H9 (cell line): ENCODE measurements around the gene NADSYN1. TPM values are rescaled to one million over a fixed set of nuclear protein-coding genes. Genes with fewer than 3 reads are reported as not detected.

Experiments
- DNase-seq: peaks from one replicate; pipeline ENCODE4 v3.0.0-alpha.2; 2017
- H2AFZ ChIP-seq: one replicate; pipeline ENCODE4 v1.6.1; 2013; ENCODE audit warnings: mild to moderate bottlenecking, low read length, control low read depth, moderate library complexity
- H2AK5ac ChIP-seq: 2 replicates; pipeline ENCODE4 v1.6.1; 2013; ENCODE audit warnings: low read length, control low read depth, mixed read lengths; ENCODE audit not compliant: insufficient read length
- H2BK120ac ChIP-seq: one replicate; pipeline ENCODE4 v1.6.1; 2013; ENCODE audit warnings: low read depth, mild to moderate bottlenecking, low read length, control low read depth, inconsistent platforms; ENCODE audit not compliant: poor library complexity, severe bottlenecking
- H2BK12ac ChIP-seq: 2 replicates; pipeline ENCODE4 v1.6.1; 2013; ENCODE audit warnings: low read length, control low read depth, mixed read lengths, low read depth; ENCODE audit not compliant: insufficient read length
- H2BK15ac ChIP-seq: 2 replicates; pipeline ENCODE4 v1.6.1; 2013; ENCODE audit warnings: low read depth, low read length, control low read depth
- H2BK20ac ChIP-seq: one replicate; pipeline ENCODE4 v1.6.1; 2013; ENCODE audit warnings: low read depth, mild to moderate bottlenecking, low read length, control low read depth, inconsistent platforms; ENCODE audit not compliant: poor library complexity, severe bottlenecking
- H2BK5ac ChIP-seq: 2 replicates; pipeline ENCODE4 v1.6.1; 2013; ENCODE audit warnings: low read length, control low read depth, mixed read lengths; ENCODE audit not compliant: insufficient read length
- H3K14ac ChIP-seq: 2 replicates; pipeline ENCODE4 v1.6.1; 2013; ENCODE audit warnings: low read length, control low read depth; ENCODE audit not compliant: insufficient read depth
- H3K18ac ChIP-seq: 2 replicates; pipeline ENCODE4 v1.6.1; 2013; ENCODE audit warnings: low read depth, mild to moderate bottlenecking, mixed read lengths, low read length, control low read depth; ENCODE audit not compliant: insufficient read length
- H3K23ac ChIP-seq: 2 replicates; pipeline ENCODE4 v1.6.1; 2013; ENCODE audit warnings: low read length, control low read depth, mixed read lengths, low read depth; ENCODE audit not compliant: insufficient read length
- H3K23me2 ChIP-seq: 2 replicates; pipeline ENCODE4 v1.6.1; 2013; ENCODE audit warnings: low read depth, mild to moderate bottlenecking, mixed read lengths, low read length, control low read depth; ENCODE audit not compliant: insufficient read length, poor library complexity, severe bottlenecking
- H3K27ac ChIP-seq: 2 replicates; pipeline ENCODE4 v1.5.1; 2013; ENCODE audit warnings: low read length, control low read depth, mixed read lengths, low read depth; ENCODE audit not compliant: insufficient read length
- H3K27me3 ChIP-seq: 2 replicates; pipeline ENCODE4 v1.6.1; 2013; ENCODE audit warnings: low read length, control low read depth, inconsistent platforms; ENCODE audit not compliant: insufficient read depth
- H3K4ac ChIP-seq: 2 replicates; pipeline ENCODE4 v1.6.1; 2013; ENCODE audit warnings: low read depth, mild to moderate bottlenecking, control low read depth, inconsistent platforms, low read length, moderate library complexity
- H3K4me1 ChIP-seq: 2 replicates; pipeline ENCODE4 v1.6.1; 2013; ENCODE audit warnings: low read length, control low read depth, inconsistent platforms; ENCODE audit not compliant: insufficient read depth
- H3K4me2 ChIP-seq: 2 replicates; pipeline ENCODE4 v1.6.1; 2013; ENCODE audit warnings: low read length, control low read depth, mixed read lengths; ENCODE audit not compliant: insufficient read length, insufficient read depth
- H3K56ac ChIP-seq: 2 replicates; pipeline ENCODE4 v1.6.1; 2013; ENCODE audit warnings: low read depth, mild to moderate bottlenecking, mixed read lengths, low read length, control low read depth; ENCODE audit not compliant: insufficient read length
- H3K79me1 ChIP-seq: 2 replicates; pipeline ENCODE4 v1.6.1; 2013; ENCODE audit warnings: low read depth, mild to moderate bottlenecking, moderate library complexity, low read length, control low read depth, inconsistent platforms; ENCODE audit not compliant: insufficient read depth, poor library complexity, severe bottlenecking
- H3K79me2 ChIP-seq: 2 replicates; pipeline ENCODE4 v1.6.1; 2013; ENCODE audit warnings: low read length, control low read depth, inconsistent platforms; ENCODE audit not compliant: insufficient read depth
- H3K9ac ChIP-seq: 2 replicates; pipeline ENCODE4 v1.6.1; 2013; ENCODE audit warnings: low read length, control low read depth, mixed read lengths; ENCODE audit not compliant: insufficient read length; ENCODE audit errors: extremely low read depth
- H3K9me3 ChIP-seq: one replicate; pipeline ENCODE4 v1.6.1; 2013; ENCODE audit warnings: low read depth, low read length, inconsistent platforms; ENCODE audit not compliant: control insufficient read depth
- H3T11ph ChIP-seq: one replicate; pipeline ENCODE4 v1.6.1; 2013; ENCODE audit warnings: mild to moderate bottlenecking, low read length, control low read depth, inconsistent platforms
- H4K20me1 ChIP-seq: one replicate; pipeline ENCODE4 v1.6.1; 2013; ENCODE audit not compliant: control insufficient read depth, insufficient read length, insufficient read depth
- H4K5ac ChIP-seq: 2 replicates; pipeline ENCODE4 v1.6.1; 2013; ENCODE audit warnings: low read depth, mild to moderate bottlenecking, mixed read lengths, low read length, control low read depth; ENCODE audit not compliant: insufficient read length
- H4K8ac ChIP-seq: replicated peaks from 2 replicates; pipeline ENCODE4 v1.6.1; 2013; ENCODE audit warnings: low read length, control low read depth, mixed read lengths, low read depth; ENCODE audit not compliant: insufficient read length
- H4K91ac ChIP-seq: 2 replicates; pipeline ENCODE4 v1.6.1; 2013; ENCODE audit warnings: low read depth, mild to moderate bottlenecking, moderate library complexity, mixed read lengths, low read length, control low read depth; ENCODE audit not compliant: insufficient read length
- H3K27ac Mint-ChIP-seq, 3 experiments: 2 replicates in 2 of 3; 3 replicates in 1 of 3; pipeline ENCODE4 v1.8.0; 2020 to 2021; ENCODE audit warnings: mixed read lengths in 3 of 3, mild to moderate bottlenecking in 1 of 3, moderate library complexity in 1 of 3
- H3K27me3 Mint-ChIP-seq: 2 replicates; pipeline ENCODE4 v1.8.0; 2021; ENCODE audit warnings: low read depth, mild to moderate bottlenecking, moderate library complexity, mixed read lengths
- H3K36me3 Mint-ChIP-seq, 3 experiments: 2 replicates in 2 of 3; 3 replicates in 1 of 3; pipeline ENCODE4 v1.8.0; 2020 to 2021; ENCODE audit warnings: low read depth in 3 of 3, mixed read lengths in 3 of 3; ENCODE audit not compliant: insufficient read depth in 1 of 3
- H3K4me1 Mint-ChIP-seq, 2 experiments: 2 replicates each; pipeline ENCODE4 v1.8.0; 2020; ENCODE audit warnings: mixed read lengths in 2 of 2
- H3K4me3 Mint-ChIP-seq, 2 experiments: 2 replicates in 1 of 2; 3 replicates in 1 of 2; pipeline ENCODE4 v1.8.0; 2020 to 2021; ENCODE audit warnings: mild to moderate bottlenecking in 2 of 2, mixed read lengths in 2 of 2, moderate library complexity in 1 of 2
- H3K9me3 Mint-ChIP-seq, 2 experiments: 2 replicates in 1 of 2; 3 replicates in 1 of 2; pipeline ENCODE4 v1.8.0; 2020; ENCODE audit warnings: mild to moderate bottlenecking in 2 of 2, mixed read lengths in 2 of 2, moderate library complexity in 1 of 2
- WGBS: extraction: QIAGEN DNeasy Blood & Tissue Kit; methylation state at CpG from one replicate; pipeline ENCODE4 v1.1.7; 2013; ENCODE audit warnings: missing lambda C conversion rate, low lambda C conversion rate, mixed read lengths; ENCODE audit not compliant: insufficient read length; ENCODE audit errors: extremely low coverage; 5-methylcytosine and 5-hydroxymethylcytosine counted together
- total RNA-seq: library from RNA; stranded (reverse); gene quantifications from 2 replicates; pipeline ENCODE4 v1.2.1, GENCODE V29; 2021
- TF ChIP-seq, protein P1 (sequence below): fragments of 200-600 bp; sonication (generic); conservative IDR thresholded peaks from 3 replicates; pipeline ENCODE4 v1.8.0; 2021; ENCODE audit warnings: antibody characterized with exemption, mild to moderate bottlenecking

The NADSYN1 gene
- total RNA-seq, 1 experiment from 2014 or later: 44.2 TPM

DNA sequence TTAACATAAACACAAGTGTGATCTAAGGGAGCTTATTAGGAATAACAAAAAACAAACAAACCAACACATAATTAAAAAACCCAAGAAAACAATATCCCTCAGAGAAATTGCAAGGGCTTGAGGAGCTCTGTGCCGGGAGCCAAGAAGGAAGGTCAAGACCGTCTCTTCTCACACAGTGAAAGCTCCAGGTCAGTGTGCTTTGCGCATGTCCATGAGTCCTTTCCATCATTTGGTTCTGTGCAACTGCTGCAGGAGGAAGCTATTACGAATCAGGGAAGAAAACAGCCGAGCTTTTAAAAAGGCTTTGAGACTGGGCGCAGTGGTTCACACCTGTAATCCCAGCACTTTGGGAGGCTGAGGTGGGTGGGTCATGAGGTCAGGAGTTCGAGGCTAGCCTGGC lies 89.4 kb downstream of the NADSYN1 start:
- no peak overlapping the region for H2BK120ac ChIP-seq

More for the DNA sequence above, 89.4 kb downstream of the NADSYN1 start:
- no peak overlapping the region for H2AK5ac ChIP-seq
- peaks cover 34% of the 10 kb centered on the region for H3K27me3 Mint-ChIP-seq
- no peaks in the 10 kb centered on the region for H4K20me1 ChIP-seq
- TF ChIP-seq, protein P1, sequence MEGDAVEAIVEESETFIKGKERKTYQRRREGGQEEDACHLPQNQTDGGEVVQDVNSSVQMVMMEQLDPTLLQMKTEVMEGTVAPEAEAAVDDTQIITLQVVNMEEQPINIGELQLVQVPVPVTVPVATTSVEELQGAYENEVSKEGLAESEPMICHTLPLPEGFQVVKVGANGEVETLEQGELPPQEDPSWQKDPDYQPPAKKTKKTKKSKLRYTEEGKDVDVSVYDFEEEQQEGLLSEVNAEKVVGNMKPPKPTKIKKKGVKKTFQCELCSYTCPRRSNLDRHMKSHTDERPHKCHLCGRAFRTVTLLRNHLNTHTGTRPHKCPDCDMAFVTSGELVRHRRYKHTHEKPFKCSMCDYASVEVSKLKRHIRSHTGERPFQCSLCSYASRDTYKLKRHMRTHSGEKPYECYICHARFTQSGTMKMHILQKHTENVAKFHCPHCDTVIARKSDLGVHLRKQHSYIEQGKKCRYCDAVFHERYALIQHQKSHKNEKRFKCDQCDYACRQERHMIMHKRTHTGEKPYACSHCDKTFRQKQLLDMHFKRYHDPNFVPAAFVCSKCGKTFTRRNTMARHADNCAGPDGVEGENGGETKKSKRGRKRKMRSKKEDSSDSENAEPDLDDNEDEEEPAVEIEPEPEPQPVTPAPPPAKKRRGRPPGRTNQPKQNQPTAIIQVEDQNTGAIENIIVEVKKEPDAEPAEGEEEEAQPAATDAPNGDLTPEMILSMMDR: no peak
- no CpG with 5 or more reads among the region's 7 CpGs for WGBS
- H3K36me3 Mint-ChIP-seq: peaks cover 5 to 25% (median 12%) of the 10 kb centered on the region in 3 experiments; a peak in 6 of 7 replicates
- no peak overlapping the region for H3K9ac ChIP-seq
- no peaks in the 10 kb centered on the region for H3K9me3 ChIP-seq
- no peak overlapping the region for H3K4me3 Mint-ChIP-seq
- no peak overlapping the region for H3K14ac ChIP-seq
- H2BK15ac ChIP-seq: no peak overlapping the region
- no peak overlapping the region for H3K23ac ChIP-seq
- H3K56ac ChIP-seq: no peak overlapping the region
- peaks cover 27 to 28% of the 10 kb centered on the region in 2 experiments for H3K4me1 Mint-ChIP-seq
- H3K27ac Mint-ChIP-seq: no peak overlapping the region
- no peak overlapping the region for H3K27ac ChIP-seq
- no peak overlapping the region for H2BK20ac ChIP-seq
- no peak overlapping the region for H2BK12ac ChIP-seq
- no peak overlapping the region for H2AFZ ChIP-seq
- no peaks in the 10 kb centered on the region for H3K79me2 ChIP-seq
- H3K23me2 ChIP-seq: no peaks in the 10 kb centered on the region
- no peak overlapping the region for H4K8ac ChIP-seq
- no peak overlapping the region for H3K18ac ChIP-seq
- no peak overlapping the region for H4K91ac ChIP-seq
- H4K5ac ChIP-seq: no peak overlapping the region
- no peak overlapping the region for H3K4ac ChIP-seq
- H3K79me1 ChIP-seq: no peaks in the 10 kb centered on the region
- H3T11ph ChIP-seq: no peak overlapping the region
- no peaks in the 10 kb centered on the region for H3K27me3 ChIP-seq
- no peak overlapping the region for H2BK5ac ChIP-seq
- H3K4me1 ChIP-seq: no peaks in the 10 kb centered on the region
- H3K4me2 ChIP-seq: no peak overlapping the region
- no peak for DNase-seq
- peaks cover 14 to 16% of the 10 kb centered on the region in 2 experiments for H3K9me3 Mint-ChIP-seq
